OCI-LY3 (cell line): ENCODE measurements around the gene GNAQ.

Experiments
- EZH2phosphoT487 ChIP-seq: fragments of 200-600 bp; shearing (Covaris generic); IDR thresholded peaks from 2 replicates; pipeline ENCODE4 v1.6.1; 2018; ENCODE audit warnings: antibody characterized with exemption, mixed run types, low read depth
- TF ChIP-seq, protein P1 (sequence below): fragments of 200-600, 300-600 bp; sonication (generic); IDR thresholded peaks from 2 replicates; pipeline ENCODE4 v1.5.1; 2014; ENCODE audit warnings: antibody characterized with exemption, low read length, low read depth

GRCh38 chr9:77911928-77912327, 119.7 kb downstream of the GNAQ start:
- TF ChIP-seq, protein P1, sequence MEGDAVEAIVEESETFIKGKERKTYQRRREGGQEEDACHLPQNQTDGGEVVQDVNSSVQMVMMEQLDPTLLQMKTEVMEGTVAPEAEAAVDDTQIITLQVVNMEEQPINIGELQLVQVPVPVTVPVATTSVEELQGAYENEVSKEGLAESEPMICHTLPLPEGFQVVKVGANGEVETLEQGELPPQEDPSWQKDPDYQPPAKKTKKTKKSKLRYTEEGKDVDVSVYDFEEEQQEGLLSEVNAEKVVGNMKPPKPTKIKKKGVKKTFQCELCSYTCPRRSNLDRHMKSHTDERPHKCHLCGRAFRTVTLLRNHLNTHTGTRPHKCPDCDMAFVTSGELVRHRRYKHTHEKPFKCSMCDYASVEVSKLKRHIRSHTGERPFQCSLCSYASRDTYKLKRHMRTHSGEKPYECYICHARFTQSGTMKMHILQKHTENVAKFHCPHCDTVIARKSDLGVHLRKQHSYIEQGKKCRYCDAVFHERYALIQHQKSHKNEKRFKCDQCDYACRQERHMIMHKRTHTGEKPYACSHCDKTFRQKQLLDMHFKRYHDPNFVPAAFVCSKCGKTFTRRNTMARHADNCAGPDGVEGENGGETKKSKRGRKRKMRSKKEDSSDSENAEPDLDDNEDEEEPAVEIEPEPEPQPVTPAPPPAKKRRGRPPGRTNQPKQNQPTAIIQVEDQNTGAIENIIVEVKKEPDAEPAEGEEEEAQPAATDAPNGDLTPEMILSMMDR, result no peak
- no peak for TF ChIP-seq EZH2phosphoT487
